Measurements from ENCODE around the gene NPSR1. TPM values are rescaled to one million over a fixed set of nuclear protein-coding genes. Genes with fewer than 3 reads are reported as not detected.
"Not testable (repeated sequence)": the region's sequence is repeated elsewhere in the genome, so short reads cannot be mapped to it uniquely, and the experiment has no call there.

Gene NPSR1
- total RNA-seq, 1 donor from 2014 or later, result not detected

- DNase-seq (ENCODE audit: low read depth in 2 of 2), result not testable (repeated sequence)
Observed at GRCh38 chr7:34868602-34869001, 210.6 kb downstream of the NPSR1 start.

GRCh38 chr7:34869057-34869456 is 211.0 kb downstream of the NPSR1 start:
- no peak for DNase-seq (ENCODE audit: low read depth in 2 of 2)

GRCh38 chr7:34870041-34870440 is 212.0 kb downstream of the NPSR1 start:
- not testable (repeated sequence) for DNase-seq (ENCODE audit: low read depth in 2 of 2)

GRCh38 chr7:34874329-34874728 is 216.3 kb downstream of the NPSR1 start:
- DNase-seq (ENCODE audit: low read depth in 2 of 2), result not testable (repeated sequence)

GRCh38 chr7:34875481-34875880 is 217.5 kb downstream of the NPSR1 start:
- no peak for DNase-seq (ENCODE audit: low read depth in 2 of 2)

GRCh38 chr7:34878944-34879735 is 221.1 kb downstream of the NPSR1 start:
- not testable (repeated sequence) for DNase-seq (ENCODE audit: low read depth in 2 of 2)

- DNase-seq (ENCODE audit: low read depth in 2 of 2), result no peak
Observed at GRCh38 chr7:34879871-34880270, 221.9 kb downstream of the NPSR1 start.

GRCh38 chr7:34883855-34884254 is 225.8 kb downstream of the NPSR1 start:
- not testable (repeated sequence) for DNase-seq (ENCODE audit: low read depth in 2 of 2)

- no peak for DNase-seq (ENCODE audit: low read depth in 2 of 2)
Observed at GRCh38 chr7:34886856-34887255, 228.8 kb downstream of the NPSR1 start.

GRCh38 chr7:34889951-34890350 is 231.9 kb downstream of the NPSR1 start:
- DNase-seq (ENCODE audit: low read depth in 2 of 2), result no peak

- no peak for DNase-seq (ENCODE audit: low read depth in 2 of 2)
Observed at GRCh38 chr7:34895202-34895601, 237.2 kb downstream of the NPSR1 start.
